ENCODE results near the gene CT47B1.
"Not testable (repeated sequence)": the region's sequence is repeated elsewhere in the genome, so short reads cannot be mapped to it uniquely, and the experiment has no call there.

Gene CT47B1

GRCh38 chrX:120875766-120876165 lies at the start of gene CT47B1:
Gene CT47B1, minus strand, starts transcription at chrX:120875866. Its CDS starts 196 bp downstream, at chrX:120875670.
- not testable (repeated sequence) for DNase-seq (ENCODE audit: low read depth)

GRCh38 chrX:120874678-120875557 lies 748 bp downstream of the CT47B1 start:
- no peak for DNase-seq (ENCODE audit: low read depth)

DNA sequence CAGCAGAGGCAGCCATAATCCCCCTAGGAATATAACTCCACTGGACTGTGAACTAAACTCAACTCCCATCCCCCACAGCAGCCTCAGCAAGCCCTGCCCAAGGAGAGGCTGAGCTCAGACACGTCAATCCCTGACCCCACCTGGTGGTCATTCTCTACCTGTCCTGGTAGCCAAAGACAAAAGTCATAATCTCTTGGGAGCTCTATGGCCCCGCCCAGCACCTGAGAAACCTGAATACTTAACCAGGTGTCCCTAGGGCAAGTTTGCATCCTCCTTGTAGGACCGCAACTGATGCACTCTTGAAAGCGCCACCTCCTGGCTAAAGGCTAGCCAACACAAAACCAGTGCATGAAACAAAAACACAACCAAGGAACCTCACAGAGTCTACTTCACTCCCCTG lies 18.4 kb downstream of the CT47B1 start:
- no peak for DNase-seq (ENCODE audit: low read depth)

DNA sequence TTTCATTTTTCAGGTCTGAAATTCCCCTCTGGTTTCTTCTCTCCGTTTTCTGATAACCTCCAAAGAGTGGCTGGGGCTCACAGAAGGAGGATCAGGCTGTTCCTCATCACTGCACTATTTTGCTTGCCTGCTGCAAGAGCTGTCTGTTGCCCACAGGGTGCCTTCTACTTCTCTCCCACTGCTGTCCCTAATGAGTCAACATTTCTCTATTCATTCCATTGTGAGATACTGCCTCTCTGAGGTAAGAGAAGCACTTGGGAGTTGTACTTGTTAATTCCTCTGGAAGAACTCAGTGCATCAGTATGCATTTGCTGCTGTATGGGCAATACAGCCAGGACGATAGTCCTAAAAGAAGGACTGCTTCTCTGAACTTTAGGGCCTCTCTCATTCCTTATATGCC lies 34.8 kb downstream of the CT47B1 start:
- no peak for DNase-seq (ENCODE audit: low read depth)

- DNase-seq (ENCODE audit: low read depth), result no peak
These were observed 36.2 kb downstream of the CT47B1 start for GRCh38 chrX:120839491-120839890.

DNA sequence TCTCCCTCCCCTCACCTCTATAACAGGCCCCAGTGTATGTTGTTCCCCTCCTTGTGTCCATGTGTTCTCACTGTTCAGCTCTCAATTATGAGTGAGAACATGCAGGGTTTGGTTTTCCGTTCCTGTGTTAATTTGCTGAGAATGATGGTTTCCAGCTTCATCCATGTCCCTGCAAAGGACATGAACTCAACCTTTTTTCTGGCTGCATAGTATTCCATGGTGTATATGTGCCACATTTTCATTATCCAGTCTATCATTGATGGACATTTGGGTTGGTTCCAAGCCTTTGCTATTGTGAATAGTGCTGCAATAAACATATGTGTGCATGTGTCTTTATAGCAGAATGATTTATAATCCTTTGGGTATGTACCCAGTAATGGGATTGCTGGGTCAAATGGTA lies 48.5 kb downstream of the CT47B1 start:
- DNase-seq (ENCODE audit: low read depth), result not testable (repeated sequence)

GRCh38 chrX:120825146-120825545 lies 50.5 kb downstream of the CT47B1 start:
- no peak for DNase-seq (ENCODE audit: low read depth)

DNA sequence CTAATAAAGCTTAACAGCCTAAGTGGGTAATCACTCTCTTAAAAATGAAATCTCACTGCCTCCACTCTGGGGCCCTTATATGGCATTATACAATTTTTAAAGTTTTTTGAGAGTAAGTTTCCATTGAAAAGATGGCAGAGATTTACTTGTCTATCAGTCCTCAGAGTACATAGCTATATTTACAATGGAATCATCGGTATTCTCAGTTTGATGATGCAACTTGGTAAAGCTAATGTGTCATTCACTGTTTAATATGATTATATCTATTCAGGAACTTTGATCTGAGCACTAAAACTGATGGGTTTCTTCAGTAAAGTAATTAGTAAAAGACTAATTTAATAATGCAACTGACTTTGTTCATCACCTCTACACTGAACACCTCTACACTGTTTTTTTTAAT lies 51.6 kb downstream of the CT47B1 start:
- no peak for DNase-seq (ENCODE audit: low read depth)

DNA sequence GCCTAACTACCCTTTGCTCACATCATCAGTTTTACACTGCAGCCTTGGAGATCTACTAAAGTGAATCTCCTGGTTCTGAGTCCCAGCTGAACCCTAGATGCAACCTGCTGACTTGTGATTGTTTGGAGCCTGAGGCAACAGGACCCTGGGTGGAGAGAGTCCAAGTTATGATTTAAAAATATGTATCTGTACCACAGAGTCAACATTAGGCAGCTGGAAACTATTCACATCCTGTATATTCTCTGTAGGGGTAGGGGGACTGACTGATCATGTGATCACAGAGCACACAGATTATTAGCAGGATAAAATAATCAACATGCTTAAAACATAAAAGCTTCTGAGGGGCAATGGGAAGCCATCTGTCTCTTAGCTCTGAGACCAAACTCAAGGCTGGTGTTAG lies 52.1 kb downstream of the CT47B1 start:
- no peak for DNase-seq (ENCODE audit: low read depth)

All from activated T-helper 1 cell treated with Interleukin-2 at 50 U/mL for 16 hours (primary cell).